SW 1271 (cell line): Measurements from ENCODE around the gene F12.
"Not testable (repeated sequence)": the region's sequence is repeated elsewhere in the genome, so short reads cannot be mapped to it uniquely, and the experiment has no call there.

Source experiments
- DNase-seq, 2 experiments: peaks; one replicate each; lab custom pipeline; 2025; lab: John Stamatoyannopoulos, UW

Gene F12

GRCh38 chr5:177432143-177432838 is 22.9 kb upstream of the F12 start:
- DNase-seq, result no peak

DNA sequence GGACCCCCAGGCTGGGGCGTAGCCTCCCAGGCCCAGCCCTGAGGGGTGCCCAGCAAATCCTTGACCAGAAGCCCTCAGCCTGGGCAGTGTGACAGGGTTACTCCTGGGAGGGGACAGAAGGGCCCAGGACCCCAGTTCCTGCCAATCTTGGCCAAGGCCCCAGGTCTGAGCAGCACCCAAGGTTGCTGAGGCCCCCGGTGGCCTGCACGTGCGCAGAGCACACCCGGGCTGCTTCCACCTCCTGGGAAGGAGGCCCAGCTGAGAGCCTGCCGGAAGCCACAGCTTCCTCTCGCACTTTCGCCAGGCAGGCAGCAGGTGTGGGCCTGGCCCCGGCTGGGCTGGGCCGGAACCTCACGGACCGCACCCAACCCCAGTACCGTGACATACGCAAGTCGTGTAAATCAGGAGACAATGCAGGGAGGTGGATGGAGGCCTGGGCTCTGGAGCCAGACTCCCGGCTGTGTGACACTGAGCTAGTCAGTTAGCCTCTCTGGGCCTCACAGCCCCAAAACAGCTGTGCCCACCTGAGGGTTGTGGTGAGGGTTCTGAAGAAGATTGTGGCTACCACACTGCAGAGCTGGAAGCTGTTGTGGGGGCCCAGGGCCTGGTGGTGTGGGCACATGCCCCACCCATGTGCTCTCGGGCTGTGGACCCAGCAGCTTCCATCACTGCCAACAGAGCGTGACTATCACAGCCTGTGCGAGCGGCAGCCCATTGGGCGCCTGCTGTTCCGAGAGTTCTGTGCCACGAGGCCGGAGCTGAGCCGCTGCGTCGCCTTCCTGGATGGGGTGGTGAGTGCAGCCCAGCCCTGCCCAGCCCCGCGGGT is 22.2 kb upstream of the F12 start:
- DNase-seq, result no peak

DNA sequence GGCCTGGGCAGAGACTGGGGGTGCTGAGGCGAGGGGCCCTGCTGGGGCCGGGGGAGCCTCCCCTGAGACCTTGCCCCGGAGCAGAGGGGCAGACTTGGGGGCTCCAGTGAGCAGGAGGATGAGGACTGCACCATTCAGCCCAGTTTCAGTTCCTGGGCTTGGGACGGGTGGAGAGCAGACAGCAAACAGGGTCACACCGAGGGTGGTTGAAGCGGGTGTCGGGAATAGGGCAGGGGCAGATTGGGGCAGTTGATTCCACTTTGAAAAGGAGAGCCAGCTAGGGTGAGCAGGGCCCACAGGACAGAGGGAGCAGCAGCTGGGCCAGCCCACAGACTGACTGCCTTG is 21.6 kb upstream of the F12 start:
- no peak for DNase-seq

DNA sequence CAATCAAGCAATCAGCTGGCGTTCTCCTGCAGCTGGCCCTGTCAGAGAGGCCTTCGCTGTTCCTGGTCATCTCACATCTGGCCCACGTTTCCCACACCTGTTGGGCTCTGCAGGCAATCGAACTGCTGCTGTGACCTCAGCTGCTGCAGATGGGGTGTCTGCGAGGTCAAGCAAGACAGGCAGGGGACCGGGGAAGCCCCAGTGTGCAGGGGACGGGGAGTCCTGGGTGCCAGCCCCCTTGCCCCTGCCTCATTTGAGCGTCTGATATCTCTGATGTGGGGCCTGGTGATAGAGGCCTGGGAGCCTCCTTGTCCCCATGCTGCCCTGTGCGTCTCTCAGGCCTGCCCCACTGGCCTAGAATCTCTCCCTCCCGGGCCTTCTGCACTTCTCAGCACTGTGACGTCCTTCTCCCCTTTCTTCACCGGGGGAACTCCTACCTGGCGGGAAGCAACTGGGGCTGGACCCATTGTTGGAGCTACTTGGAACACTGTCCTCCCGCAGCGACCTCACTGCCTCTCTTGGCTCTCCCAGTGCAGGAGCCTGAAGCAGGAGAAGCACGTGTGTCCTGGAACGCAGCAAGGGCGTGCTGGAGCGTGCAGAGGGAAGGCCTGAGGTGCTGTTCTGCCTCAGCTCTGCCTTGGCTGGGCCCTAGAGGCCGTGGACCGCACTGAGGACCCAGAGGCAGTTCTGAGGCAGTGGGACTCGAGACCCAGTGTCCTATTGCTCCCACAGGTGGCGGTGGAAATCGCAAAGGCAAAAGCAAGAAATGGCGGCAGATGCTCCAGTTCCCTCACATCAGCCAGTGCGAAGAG is 21.0 kb upstream of the F12 start:
- no peak for DNase-seq

- DNase-seq, result no peak
Measured at GRCh38 chr5:177429248-177430040, 20.1 kb upstream of the F12 start.

DNA sequence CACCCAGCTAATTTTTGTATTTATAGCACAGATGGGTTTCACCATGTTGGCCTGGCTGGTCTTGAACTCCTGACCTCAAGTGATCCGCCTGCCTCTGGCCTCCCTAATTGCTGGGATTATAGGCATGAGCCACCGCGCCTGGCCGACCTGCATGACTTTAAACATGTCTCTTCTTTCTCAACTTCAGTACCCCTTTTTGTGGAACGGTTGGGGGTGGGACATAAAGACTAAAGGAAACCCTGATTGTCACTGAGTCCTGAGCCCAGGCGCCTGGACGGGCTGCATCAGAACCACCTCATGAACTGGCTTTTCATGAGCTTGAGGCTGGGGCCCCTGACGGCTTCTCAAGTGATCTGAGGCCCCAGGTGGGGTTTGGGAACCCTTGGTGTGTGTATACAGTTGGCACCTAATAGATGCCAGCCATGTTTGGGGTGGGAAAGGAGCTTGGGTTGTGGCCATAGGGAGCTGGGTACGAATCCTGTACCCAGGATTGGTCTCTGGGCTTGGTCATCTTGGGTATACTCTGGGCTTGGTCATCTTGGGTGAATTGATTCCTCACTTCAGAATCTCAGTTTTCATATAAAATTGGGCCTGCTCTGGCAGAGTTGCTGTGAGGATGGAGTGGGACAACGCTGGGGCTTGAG is 19.3 kb upstream of the F12 start:
- DNase-seq, result no peak

- no peak for DNase-seq
Measured at GRCh38 chr5:177427919-177428573, 18.7 kb upstream of the F12 start.

DNA sequence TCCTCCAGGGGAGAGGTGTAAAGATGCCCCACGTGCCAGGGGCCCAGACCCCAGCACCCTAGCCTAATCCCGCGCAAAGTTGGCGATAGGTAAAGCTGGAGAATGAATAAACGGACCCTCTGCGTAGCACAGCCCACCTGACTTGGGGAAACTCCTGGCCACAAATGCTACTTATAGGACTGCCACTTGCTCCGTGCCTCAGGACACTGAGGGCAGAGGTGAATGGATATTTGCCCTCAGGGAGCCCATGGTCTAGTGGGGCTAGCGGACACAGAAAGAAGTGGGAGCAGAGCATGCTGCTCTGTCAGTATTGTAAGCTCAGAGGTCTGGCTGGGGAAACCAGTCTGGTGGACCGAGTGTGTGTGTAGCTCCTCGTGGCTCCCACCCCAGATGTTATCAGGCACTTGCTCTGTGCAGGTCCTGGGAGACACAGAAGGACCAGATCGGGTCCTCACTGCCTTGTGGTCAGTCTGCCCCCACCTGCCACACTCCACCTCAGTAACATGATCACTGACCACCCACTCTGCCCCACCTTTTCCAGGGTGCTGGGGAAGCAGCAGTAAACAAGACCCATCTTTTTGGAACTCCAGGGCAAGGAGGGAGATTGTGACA is 18.0 kb upstream of the F12 start:
- DNase-seq, result no peak

- DNase-seq, result no peak
Measured at GRCh38 chr5:177426566-177427210, 17.3 kb upstream of the F12 start, which contains the start of gene GRK6. Gene GRK6, plus strand, starts transcription at chr5:177426676. Its CDS starts 170 bp downstream, at chr5:177426846.

DNA sequence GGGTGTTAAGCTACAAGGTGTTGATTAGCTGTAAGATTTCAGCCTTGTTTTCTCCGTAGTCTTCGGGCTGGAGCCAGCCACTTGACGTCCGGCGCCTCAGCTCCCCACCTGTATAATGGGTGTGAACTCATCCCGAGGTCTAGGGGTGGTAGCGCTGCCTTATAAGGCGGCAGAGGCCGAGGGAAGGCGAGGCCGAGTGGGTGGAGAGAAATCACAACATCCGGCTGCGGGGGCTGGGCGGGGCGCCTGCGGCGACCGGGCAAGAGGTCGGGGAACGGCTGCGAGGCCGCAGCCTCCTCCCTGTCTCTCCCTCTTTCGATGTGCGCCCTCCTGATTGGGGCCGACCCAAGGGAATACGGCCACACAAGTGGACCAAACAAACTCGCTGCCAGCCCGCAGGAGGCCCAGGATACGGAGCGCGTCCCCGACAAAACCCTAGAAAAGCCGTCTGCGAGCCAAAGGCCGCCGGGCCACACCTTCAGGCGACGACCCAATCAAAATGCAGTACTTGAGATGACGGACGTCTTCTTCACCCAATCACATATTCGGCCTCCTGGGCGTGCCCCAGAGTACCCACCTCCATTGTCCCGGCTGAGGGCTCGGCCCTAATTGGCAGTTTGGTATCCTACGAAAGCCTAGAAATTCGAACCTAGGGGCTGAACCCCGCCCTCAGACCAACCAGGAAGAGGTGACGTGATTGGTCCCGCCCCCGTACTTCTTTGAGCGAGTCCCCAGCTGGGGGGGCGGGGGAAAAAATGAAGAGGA is 16.6 kb upstream of the F12 start:
- peak; percentile 100 for DNase-seq

DNA sequence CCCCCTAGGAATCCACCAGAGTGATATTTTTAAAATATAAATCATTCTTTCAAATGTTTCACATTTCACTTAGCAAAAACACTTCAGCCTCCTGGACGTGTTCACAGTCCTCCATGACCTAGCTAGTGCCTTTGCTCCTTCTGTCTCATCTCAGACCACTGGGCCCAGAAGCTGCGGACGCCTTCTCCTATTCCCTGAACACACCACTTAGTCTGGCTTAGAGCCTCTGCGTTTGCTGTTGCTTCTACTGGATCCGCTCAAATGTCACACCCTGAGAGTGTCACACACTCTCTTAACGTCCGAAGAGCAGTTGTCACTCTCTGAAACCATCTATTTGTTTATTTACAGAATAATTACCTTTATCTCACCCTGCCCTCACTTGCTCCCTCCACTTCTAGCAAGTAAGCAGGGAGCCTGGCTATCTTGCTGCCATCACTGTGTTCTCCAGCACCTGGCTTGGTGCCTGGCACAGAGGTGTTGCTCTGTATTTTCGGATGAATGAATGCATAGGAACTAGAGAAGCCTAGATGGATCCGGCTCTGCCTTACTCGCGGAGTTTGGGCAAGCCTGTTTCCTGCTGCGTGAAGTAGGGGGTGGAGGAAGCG is 15.9 kb upstream of the F12 start:
- no peak for DNase-seq

GRCh38 chr5:177423671-177424070 is 14.3 kb upstream of the F12 start:
- DNase-seq, result no peak

DNA sequence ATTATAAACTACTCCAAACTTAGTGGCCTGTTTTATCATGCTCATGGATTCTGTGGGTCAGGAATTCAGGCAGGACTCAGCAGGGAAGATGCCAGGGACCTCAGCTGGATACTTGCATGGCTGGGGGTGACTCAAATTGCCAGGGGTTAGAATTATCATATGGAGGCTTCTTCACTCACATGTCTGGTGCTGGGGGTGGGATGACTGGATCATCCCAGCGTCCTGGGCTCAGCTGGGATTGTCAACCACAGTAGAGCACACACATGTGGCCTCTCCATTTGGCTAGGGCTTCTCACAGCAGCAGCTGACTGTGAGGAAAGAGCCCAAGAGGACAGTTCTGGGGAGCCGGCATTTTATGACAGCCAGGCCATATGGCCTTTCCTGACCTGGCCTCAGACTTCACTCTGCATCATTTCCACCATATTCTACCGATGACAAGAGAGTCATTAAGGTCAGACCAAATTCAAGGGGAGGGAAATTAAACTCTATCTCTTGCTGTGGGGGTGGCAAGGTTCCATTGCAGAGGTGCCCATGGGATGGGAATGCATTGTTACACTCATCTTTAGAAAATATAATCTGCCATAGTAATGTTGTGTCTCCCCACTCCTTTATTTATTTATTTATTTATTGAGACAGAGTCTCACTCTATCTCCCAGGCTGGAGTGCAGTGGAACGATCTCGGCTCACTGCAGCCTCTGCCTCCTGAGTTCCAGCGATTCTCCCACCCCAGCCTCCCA is 11.9 kb upstream of the F12 start:
- no peak for DNase-seq

GRCh38 chr5:177420472-177420871 is 11.1 kb upstream of the F12 start:
- not testable (repeated sequence) for DNase-seq

DNA sequence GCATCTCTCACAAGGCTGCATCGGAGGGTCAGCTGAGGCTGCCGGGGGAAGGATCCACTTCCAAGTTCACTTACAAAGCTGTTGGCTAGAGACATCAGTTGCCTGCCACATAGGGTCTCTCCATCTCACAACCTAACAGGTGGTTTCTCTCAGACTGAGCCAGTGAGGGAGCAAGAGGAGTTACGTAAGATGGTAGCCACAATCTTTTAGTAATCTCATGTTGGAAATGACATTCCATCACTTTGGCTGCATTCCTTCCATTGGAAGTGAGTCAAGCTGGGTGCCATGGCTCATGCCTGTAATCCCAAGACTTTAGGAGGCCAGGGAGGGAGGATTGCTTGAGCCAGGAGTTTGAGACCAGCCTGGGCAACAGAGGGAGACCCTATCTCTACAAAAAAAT is 9.7 kb upstream of the F12 start:
- no peak for DNase-seq

GRCh38 chr5:177417081-177417480 is 7.7 kb upstream of the F12 start:
- not testable (repeated sequence) for DNase-seq

DNA sequence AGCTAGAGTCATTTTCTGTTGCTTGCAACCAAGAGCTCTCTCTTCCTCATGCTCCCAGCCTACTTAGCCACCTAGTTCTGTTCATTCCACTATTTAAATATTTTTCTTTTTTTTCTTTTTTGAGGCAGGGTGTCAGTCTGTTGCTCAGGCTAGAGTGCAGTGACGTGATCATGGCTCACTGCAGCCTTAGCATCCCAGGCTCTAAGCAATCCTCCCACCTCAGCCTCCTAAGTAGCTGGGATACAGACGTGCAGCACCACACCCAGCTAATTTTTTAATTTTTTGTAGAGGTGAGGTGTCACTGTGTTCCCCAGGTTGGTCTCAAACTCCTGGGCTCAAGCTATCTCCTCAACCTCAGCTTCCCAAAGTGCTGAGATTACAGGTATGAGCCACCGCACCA is 5.1 kb upstream of the F12 start:
- no peak for DNase-seq
